Measurements from ENCODE around the gene FRMD4A.

DNA sequence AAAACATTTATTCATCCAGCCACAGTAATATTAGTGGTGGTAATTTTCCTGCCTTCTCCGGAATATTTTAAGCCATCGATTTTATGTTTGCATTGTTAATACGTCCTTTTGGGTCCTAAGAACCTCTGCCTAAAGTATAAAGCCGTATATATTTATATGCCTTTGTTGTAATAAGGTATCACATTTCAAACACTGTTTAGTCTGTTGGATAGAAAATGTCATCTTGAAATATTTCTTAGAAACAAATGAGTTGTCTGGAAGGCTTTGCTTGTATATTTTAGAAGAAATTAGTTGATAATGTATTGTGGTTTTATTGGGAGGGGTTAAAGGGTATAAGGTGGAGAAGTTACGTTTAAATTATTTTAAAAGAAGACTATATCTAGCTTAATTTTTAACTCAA lies 732.8 kb downstream of the FRMD4A start:
- TF ChIP-seq CHD2 (IDR thresholded peaks at IDR 0.05; ENCODE audit: borderline replicate concordance, low read depth, low read length) (no peak), POLR2A (IDR thresholded peaks at IDR 0.05; ENCODE audit: low read depth, low read length) (no peak), CBX3 (IDR thresholded peaks at IDR 0.05; ENCODE audit: borderline replicate concordance, low read depth) (no peak), SMC3 (IDR thresholded peaks at IDR 0.05; ENCODE audit: borderline replicate concordance, low read length) (no peak), PAX5 (IDR thresholded peaks at IDR 0.05; ENCODE audit: borderline replicate concordance, low read depth, low read length) (no peak), HCFC1 (IDR thresholded peaks at IDR 0.05; ENCODE audit: low read length) (no peak), STAT3 (IDR thresholded peaks at IDR 0.05; ENCODE audit: low read depth, low read length) (no peak), NR2C2 (IDR thresholded peaks at IDR 0.05; ENCODE audit: borderline replicate concordance, control insufficient read depth, insufficient read length, low read depth) (no peak), STAT1 (conservative IDR thresholded peaks at IDR 0.05) (no peak)
- TF ChIP-seq, protein P1, sequence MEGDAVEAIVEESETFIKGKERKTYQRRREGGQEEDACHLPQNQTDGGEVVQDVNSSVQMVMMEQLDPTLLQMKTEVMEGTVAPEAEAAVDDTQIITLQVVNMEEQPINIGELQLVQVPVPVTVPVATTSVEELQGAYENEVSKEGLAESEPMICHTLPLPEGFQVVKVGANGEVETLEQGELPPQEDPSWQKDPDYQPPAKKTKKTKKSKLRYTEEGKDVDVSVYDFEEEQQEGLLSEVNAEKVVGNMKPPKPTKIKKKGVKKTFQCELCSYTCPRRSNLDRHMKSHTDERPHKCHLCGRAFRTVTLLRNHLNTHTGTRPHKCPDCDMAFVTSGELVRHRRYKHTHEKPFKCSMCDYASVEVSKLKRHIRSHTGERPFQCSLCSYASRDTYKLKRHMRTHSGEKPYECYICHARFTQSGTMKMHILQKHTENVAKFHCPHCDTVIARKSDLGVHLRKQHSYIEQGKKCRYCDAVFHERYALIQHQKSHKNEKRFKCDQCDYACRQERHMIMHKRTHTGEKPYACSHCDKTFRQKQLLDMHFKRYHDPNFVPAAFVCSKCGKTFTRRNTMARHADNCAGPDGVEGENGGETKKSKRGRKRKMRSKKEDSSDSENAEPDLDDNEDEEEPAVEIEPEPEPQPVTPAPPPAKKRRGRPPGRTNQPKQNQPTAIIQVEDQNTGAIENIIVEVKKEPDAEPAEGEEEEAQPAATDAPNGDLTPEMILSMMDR (IDR thresholded peaks at IDR 0.05 in 2 of 3, conservative IDR thresholded peaks at IDR 0.05 in 1 of 3; ENCODE audit: control insufficient read depth in 2 of 3, extremely low read depth in 1 of 3, insufficient read depth in 1 of 3, low read depth in 3 of 3, low read length in 3 of 3): no peak
- TF ChIP-seq, protein P2, sequence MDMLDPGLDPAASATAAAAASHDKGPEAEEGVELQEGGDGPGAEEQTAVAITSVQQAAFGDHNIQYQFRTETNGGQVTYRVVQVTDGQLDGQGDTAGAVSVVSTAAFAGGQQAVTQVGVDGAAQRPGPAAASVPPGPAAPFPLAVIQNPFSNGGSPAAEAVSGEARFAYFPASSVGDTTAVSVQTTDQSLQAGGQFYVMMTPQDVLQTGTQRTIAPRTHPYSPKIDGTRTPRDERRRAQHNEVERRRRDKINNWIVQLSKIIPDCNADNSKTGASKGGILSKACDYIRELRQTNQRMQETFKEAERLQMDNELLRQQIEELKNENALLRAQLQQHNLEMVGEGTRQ (IDR thresholded peaks at IDR 0.05; ENCODE audit: borderline replicate concordance, low read depth, low read length): no peak
- TF ChIP-seq, protein P3, sequence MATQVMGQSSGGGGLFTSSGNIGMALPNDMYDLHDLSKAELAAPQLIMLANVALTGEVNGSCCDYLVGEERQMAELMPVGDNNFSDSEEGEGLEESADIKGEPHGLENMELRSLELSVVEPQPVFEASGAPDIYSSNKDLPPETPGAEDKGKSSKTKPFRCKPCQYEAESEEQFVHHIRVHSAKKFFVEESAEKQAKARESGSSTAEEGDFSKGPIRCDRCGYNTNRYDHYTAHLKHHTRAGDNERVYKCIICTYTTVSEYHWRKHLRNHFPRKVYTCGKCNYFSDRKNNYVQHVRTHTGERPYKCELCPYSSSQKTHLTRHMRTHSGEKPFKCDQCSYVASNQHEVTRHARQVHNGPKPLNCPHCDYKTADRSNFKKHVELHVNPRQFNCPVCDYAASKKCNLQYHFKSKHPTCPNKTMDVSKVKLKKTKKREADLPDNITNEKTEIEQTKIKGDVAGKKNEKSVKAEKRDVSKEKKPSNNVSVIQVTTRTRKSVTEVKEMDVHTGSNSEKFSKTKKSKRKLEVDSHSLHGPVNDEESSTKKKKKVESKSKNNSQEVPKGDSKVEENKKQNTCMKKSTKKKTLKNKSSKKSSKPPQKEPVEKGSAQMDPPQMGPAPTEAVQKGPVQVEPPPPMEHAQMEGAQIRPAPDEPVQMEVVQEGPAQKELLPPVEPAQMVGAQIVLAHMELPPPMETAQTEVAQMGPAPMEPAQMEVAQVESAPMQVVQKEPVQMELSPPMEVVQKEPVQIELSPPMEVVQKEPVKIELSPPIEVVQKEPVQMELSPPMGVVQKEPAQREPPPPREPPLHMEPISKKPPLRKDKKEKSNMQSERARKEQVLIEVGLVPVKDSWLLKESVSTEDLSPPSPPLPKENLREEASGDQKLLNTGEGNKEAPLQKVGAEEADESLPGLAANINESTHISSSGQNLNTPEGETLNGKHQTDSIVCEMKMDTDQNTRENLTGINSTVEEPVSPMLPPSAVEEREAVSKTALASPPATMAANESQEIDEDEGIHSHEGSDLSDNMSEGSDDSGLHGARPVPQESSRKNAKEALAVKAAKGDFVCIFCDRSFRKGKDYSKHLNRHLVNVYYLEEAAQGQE (IDR thresholded peaks at IDR 0.05; ENCODE audit: low read depth, low read length): no peak
- TF ChIP-seq, protein P4, sequence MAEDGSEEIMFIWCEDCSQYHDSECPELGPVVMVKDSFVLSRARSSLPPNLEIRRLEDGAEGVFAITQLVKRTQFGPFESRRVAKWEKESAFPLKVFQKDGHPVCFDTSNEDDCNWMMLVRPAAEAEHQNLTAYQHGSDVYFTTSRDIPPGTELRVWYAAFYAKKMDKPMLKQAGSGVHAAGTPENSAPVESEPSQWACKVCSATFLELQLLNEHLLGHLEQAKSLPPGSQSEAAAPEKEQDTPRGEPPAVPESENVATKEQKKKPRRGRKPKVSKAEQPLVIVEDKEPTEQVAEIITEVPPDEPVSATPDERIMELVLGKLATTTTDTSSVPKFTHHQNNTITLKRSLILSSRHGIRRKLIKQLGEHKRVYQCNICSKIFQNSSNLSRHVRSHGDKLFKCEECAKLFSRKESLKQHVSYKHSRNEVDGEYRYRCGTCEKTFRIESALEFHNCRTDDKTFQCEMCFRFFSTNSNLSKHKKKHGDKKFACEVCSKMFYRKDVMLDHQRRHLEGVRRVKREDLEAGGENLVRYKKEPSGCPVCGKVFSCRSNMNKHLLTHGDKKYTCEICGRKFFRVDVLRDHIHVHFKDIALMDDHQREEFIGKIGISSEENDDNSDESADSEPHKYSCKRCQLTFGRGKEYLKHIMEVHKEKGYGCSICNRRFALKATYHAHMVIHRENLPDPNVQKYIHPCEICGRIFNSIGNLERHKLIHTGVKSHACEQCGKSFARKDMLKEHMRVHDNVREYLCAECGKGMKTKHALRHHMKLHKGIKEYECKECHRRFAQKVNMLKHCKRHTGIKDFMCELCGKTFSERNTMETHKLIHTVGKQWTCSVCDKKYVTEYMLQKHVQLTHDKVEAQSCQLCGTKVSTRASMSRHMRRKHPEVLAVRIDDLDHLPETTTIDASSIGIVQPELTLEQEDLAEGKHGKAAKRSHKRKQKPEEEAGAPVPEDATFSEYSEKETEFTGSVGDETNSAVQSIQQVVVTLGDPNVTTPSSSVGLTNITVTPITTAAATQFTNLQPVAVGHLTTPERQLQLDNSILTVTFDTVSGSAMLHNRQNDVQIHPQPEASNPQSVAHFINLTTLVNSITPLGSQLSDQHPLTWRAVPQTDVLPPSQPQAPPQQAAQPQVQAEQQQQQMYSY (CRISPR knock-in tag; IDR thresholded peaks at IDR 0.05): no peak

All from GM12878 (cell line).